HFF-Myc (cell line): Measurements from ENCODE around the gene LRRC45.
"Not testable (repeated sequence)": the region's sequence is repeated elsewhere in the genome, so short reads cannot be mapped to it uniquely, and the experiment has no call there.

Experiments
- DNase-seq: peaks from one replicate; pipeline ENCODE4 v3.0.0-alpha.2; 2011; ENCODE audit warnings: low read depth; ENCODE audit errors: extremely low read depth
- H3K4me3 ChIP-seq: replicated peaks from 2 replicates; pipeline ENCODE4 v1.5.1; 2011; ENCODE audit warnings: low read depth, mild to moderate bottlenecking, control low read depth, low read length
- TF ChIP-seq, protein P1 (sequence below): IDR thresholded peaks from 2 replicates; pipeline ENCODE4 v1.5.1; 2012; ENCODE audit warnings: mild to moderate bottlenecking, low read depth, low read length, control low read depth; ENCODE audit errors: missing control alignments

The LRRC45 gene

DNA sequence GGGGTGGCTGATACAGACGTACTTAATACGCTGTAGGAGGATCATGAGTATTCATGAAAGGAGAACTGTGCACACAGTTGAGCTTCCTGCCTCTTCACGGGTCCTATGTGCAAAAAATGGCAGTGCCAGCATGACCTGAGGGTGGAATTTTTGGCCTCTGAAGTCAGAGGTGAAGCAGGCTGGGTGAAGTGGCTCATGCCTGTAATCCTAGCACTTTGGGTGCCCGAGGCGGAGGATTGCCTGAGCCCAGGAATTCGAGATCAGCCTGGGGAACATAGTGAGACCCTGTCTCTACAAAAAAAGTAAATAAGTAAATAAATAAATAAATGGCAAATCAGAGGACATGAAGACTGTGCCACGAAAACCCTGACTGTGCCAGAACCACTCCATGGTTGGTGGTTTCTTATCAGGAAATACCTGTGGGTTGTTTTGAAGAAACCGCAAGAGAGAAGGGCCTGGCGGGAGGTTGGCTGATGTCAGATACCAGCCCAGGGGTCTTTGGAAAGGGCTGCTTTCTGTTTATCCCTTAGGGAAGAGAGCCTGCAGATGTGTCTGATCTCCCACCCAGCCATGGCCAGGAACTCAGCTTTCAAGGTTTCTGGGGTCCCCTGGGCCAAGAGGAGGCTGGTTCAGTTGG lies 42.3 kb upstream of the LRRC45 start:
- DNase-seq = no peak
- H3K4me3 ChIP-seq = no peak overlapping the region
- TF ChIP-seq, protein P1, sequence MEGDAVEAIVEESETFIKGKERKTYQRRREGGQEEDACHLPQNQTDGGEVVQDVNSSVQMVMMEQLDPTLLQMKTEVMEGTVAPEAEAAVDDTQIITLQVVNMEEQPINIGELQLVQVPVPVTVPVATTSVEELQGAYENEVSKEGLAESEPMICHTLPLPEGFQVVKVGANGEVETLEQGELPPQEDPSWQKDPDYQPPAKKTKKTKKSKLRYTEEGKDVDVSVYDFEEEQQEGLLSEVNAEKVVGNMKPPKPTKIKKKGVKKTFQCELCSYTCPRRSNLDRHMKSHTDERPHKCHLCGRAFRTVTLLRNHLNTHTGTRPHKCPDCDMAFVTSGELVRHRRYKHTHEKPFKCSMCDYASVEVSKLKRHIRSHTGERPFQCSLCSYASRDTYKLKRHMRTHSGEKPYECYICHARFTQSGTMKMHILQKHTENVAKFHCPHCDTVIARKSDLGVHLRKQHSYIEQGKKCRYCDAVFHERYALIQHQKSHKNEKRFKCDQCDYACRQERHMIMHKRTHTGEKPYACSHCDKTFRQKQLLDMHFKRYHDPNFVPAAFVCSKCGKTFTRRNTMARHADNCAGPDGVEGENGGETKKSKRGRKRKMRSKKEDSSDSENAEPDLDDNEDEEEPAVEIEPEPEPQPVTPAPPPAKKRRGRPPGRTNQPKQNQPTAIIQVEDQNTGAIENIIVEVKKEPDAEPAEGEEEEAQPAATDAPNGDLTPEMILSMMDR = no peak

DNA sequence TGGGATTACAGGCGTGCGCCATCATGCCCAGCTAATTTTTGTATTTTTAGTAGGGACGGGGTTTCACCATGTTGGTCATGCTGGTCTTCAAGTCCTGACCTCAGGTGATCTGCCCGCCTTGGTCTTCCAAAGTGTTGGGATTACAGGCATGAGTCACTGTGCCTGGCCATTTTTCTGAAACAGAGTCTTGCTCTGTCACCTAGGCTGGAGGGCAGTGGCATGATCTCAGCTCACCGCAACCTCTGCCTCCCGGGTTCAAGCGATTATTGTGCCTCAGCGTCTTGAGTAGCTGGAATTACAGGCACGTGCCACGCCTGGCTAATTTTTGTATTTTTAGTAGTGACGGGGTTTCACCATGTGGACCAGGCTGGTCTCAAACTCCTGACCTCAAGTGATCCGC lies 41.6 kb upstream of the LRRC45 start:
- not testable (repeated sequence) for DNase-seq, H3K4me3 ChIP-seq

DNA sequence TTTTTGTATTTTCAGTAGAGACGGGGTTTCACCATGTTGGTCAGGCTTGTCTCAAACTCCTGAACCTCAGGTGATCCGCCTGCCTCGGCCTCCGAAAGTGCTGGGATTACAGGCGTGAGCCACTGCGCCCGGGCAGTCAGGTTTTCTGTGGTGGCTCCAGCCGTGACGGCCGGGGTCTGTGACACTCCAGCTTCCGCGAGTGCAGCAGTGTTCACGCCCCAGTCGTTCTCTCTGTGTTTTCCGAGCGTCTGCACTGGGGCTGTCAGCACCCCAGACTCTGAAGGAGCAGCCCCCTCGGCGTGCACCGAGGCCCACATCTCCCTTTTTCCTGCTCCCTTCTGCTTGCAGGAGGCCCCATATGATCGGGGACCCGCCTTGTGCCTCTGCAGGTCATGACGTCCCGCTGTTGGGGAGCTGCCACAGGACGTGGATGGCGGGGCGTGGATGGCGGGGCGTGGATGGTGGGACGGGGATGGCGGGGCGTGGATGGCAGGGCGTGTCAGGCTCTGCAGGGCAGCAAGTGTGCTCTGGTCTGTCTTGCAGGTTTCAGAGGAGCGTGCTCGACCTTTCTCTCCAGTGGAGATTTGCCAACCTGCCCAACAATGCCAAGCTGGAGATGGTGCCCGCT lies 40.0 kb upstream of the LRRC45 start:
- TF ChIP-seq, protein P1 = no peak
- no peak overlapping the region for H3K4me3 ChIP-seq
- no peak for DNase-seq

DNA sequence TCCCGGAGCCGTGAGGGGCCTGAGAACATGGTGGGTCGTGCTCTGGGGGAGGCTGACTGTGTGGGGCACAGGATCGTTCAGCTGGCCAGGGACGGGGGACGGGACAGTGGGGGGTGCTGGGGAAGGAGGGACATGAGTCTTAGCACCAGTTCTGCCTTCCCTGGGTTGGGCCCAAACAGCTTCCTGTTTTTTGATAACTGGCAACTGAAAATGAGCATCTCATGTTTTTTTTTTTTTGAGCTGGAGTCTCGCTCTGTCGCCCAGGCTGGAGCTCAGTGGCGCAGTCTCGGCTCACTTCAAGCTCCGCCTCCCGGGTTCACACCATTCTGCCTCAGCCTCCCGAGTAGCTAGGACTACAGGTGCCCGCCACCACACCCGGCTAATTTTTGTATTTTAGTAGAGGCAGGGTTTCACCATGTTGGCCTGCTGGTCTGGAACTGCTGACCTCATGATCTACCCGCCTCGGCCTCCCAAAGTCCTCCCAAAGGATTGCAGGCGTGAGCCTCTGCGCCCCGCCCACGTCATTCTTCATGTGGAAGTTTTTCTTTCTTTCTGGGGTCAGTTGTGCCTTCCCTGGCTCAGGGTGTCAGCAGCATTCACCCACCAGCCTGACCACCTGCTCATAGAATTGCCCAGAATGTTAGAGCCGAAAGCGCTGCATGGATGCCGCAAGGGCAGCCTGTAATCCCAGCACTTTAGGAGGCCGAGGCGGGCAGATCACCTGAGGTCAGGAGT lies 39.3 kb upstream of the LRRC45 start:
- TF ChIP-seq, protein P1 = no peak
- no peak for DNase-seq
- no peak overlapping the region for H3K4me3 ChIP-seq

DNA sequence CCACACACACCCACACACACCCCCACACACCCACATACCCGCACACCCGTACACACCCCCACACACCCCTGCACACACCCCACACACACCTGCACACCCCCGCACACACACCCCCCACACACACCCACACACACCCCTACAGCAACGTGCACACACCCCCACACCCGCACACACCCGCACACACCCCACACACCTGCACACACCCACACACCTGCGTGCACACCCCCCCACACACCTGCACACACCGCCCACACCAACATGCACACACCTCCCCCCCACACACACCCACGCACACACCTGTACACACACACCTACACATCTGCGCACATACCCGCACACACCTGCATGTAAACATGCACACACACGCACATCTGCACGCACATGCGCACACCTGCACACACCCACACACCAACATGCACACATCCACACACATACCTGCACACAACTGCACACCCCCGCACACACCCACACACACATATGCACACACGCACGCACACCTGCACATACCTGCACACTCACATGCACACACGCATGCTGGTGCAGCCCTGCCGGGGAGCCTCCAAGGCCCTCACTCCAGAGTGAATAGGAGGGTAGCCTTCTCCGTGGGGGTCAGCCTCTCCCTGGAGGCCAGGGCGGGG lies 38.2 kb upstream of the LRRC45 start:
- DNase-seq = no peak
- no peak overlapping the region for H3K4me3 ChIP-seq
- TF ChIP-seq, protein P1 = no peak

DNA sequence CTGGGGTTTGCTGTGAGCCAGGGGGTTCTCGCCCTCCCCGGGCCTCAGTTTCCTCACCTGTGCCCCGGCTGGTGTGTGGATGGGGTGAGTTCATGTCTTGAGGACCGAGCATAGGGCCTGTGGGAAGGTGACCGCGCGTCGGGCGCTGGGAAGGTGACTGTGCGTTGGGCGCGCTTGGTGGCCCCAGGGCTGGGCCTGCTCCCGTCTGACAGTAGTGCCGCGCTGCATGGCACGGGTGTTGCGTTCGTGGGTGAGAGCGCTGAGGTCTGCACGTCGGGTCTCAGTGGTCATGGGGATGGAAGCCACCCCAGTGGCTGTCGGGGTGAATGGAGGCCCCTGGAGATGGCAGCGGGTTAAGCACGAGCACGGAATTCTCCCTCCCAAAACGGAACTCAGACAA lies 36.5 kb upstream of the LRRC45 start:
- TF ChIP-seq, protein P1 = no peak
- no peak for DNase-seq
- H3K4me3 ChIP-seq = no peak overlapping the region
